Heart right ventricle (tissue), 16 donors: ENCODE results near the gene NPLOC4. TPM values are rescaled to one million over a fixed set of nuclear protein-coding genes. Genes with fewer than 3 reads are reported as not detected.

Experiments used
- ATAC-seq, 8 donors: fragments of 200-7000 bp; cut with Tn5 transposase; one replicate each; pipeline ENCODE4 v1.9.1; 2020; ENCODE audit warnings: mild to moderate bottlenecking in 8 of 8, moderate library complexity in 8 of 8, moderate number of reproducible peaks in 1 of 8
- DNase-seq, 2 donors: peaks; one replicate each; pipeline ENCODE4 v3.0.0-alpha.2; 2020
- H3K27ac ChIP-seq, 10 donors: fragments of 200-600 bp; sonication (generic) in 2 of 10; one replicate each; pipeline versions ENCODE4 v1.5.0 to v1.8.0; 2020 to 2022; ENCODE audit warnings: mild to moderate bottlenecking in 3 of 10
- H3K27me3 ChIP-seq, 7 donors: fragments of 200-600 bp; one replicate each; pipeline ENCODE4 v1.8.0; 2021 to 2022; ENCODE audit warnings: mild to moderate bottlenecking in 2 of 7
- H3K36me3 ChIP-seq, 9 donors: fragments of 200-600 bp; sonication (generic) in 1 of 9; one replicate each; pipeline versions ENCODE4 v1.5.0 to v1.8.0; 2020 to 2022; ENCODE audit warnings: mild to moderate bottlenecking in 2 of 9
- H3K4me1 ChIP-seq, 9 donors: fragments of 200-600 bp; sonication (generic) in 1 of 9; one replicate each; pipeline versions ENCODE4 v1.5.0 to v1.8.0; 2020 to 2022; ENCODE audit warnings: mild to moderate bottlenecking in 4 of 9
- H3K4me3 ChIP-seq, 10 donors: fragments of 200-600 bp; sonication (generic) in 2 of 10; one replicate each; pipeline versions ENCODE4 v1.5.0 to v1.8.0; 2020 to 2022; ENCODE audit warnings: mild to moderate bottlenecking in 7 of 10, moderate library complexity in 2 of 10
- H3K9me3 ChIP-seq, 11 donors: fragments of 200-600 bp in 10 of 11; sonication (generic) in 2 of 11; one replicate each; pipeline versions ENCODE4 v1.5.0 to v1.8.0; 2013 to 2022; ENCODE audit warnings: mild to moderate bottlenecking in 2 of 11, control low read depth in 1 of 11, moderate library complexity in 1 of 11
- WGBS, 2 donors: extraction: QIAGEN DNeasy Blood & Tissue Kit; methylation state at CpG; one replicate each; pipeline ENCODE4 v1.1.7; 2013; ENCODE audit warnings: inconsistent platforms in 1 of 2; 5-methylcytosine and 5-hydroxymethylcytosine counted together
- intact Hi-C, 10 donors: fragments of 100-400 bp; cut with DNase I; formaldehyde crosslinking; loops; one replicate each; pipeline versions ENCODE4 v1.11.1 to v1.14.2; 2022
- long read RNA-seq, 3 donors: library from polyadenylated mRNA; unstranded; transcript quantifications; one replicate each; pipeline ENCODE4 v2.0.0, GENCODE V29; 2020 to 2021
- polyA plus RNA-seq, 2 donors: library from polyadenylated mRNA; stranded (reverse); fragments of 200-250 nt; gene quantifications; one replicate each; pipeline ENCODE4 v1.2.3, GENCODE V29; 2013
- total RNA-seq, 10 donors: library from RNA; stranded (reverse); fragmentation: NEBNext Ultra II Directional in 3 of 10; extraction: Animal tissue kit (Norgen Biotek cat#: 25700) in 3 of 10; gene quantifications; one replicate each; pipeline versions ENCODE4 v1.2.1 to v1.2.4, GENCODE V29; 2021 to 2023
- TF ChIP-seq, protein P1 (sequence below), 9 donors: fragments of 200-600 bp; sonication (generic) in 2 of 9; IDR thresholded peaks; one replicate each; pipeline versions ENCODE4 v1.5.0 to v1.8.0; 2021 to 2022; ENCODE audit warnings: antibody characterized with exemption in 9 of 9, mild to moderate bottlenecking in 5 of 9, moderate library complexity in 1 of 9
- donor health status: Arrhythmogenic right ventricular cardiomyopathy.
- donor health status: ischemic (EF 13 %, LVEDD 7.1; RV severe dilation, severe dysfunction).
- donor health status: healthy with polysubstance abuse.
- donor health status: DM: no; HTN: yes; CAD: no.
- donor health status: DM: no; HTN: no; CAD: no.
- donor health status: ischemic (EF 25% LVEDD 6.9; RV normal size, moderate dysfunction).
- donor health status: ischemic (EF 25% LVEDD 5.7; RV mildly dilated, moderate dysfunction).
- donor health status: healthy.
- donor health status: DM: yes; HTN: yes; CAD: no.
- donor health status: Ischemic cardiomyopathy.
- donor health status: ischemic (EF 35%, LVEDD 5.7; RV mildly dilated, moderate dysfunction).
- donor health status: nonischemic (EF 11% LVEDD 7.7; RV severe dilation, severe dysfunction).
- donor health status: DM: yes; HTN: yes; CAD: no.
- donor health status: PGD.
- donor health status: ischemic (EF 29% LVEDD 5.4; RV normal size, mild dysfunction).
- donor health status: nonischemic (EF 23%, LVEDD 6.1; RV moderate dilation, normal function).

NPLOC4 gene
- total RNA-seq (100 to 1,000 TPM in 5 of 10 donors, 10 to 100 TPM in 5; 85.8 to 115 (median 98.8) TPM), polyA plus RNA-seq (10 to 100 TPM; 30.7 to 40.3 TPM)
- long read RNA-seq, donor 1, full-length matches to known transcripts, result 37 of 131 reads
- long read RNA-seq, donor 1, partial matches to known transcripts, result 10 of 131 reads
- long read RNA-seq, donor 1, other reads (novel, unspliced or antisense), result 84 of 131 reads
- long read RNA-seq, donor 2, full-length matches to known transcripts, result 42 of 125 reads
- long read RNA-seq, donor 2, partial matches to known transcripts, result 10 of 125 reads
- long read RNA-seq, donor 2, other reads (novel, unspliced or antisense), result 73 of 125 reads
- long read RNA-seq, donor 3, full-length matches to known transcripts, result 3 of 107 reads
- long read RNA-seq, donor 3, partial matches to known transcripts, result 11 of 107 reads
- long read RNA-seq, donor 3, other reads (novel, unspliced or antisense), result 93 of 107 reads

DNA sequence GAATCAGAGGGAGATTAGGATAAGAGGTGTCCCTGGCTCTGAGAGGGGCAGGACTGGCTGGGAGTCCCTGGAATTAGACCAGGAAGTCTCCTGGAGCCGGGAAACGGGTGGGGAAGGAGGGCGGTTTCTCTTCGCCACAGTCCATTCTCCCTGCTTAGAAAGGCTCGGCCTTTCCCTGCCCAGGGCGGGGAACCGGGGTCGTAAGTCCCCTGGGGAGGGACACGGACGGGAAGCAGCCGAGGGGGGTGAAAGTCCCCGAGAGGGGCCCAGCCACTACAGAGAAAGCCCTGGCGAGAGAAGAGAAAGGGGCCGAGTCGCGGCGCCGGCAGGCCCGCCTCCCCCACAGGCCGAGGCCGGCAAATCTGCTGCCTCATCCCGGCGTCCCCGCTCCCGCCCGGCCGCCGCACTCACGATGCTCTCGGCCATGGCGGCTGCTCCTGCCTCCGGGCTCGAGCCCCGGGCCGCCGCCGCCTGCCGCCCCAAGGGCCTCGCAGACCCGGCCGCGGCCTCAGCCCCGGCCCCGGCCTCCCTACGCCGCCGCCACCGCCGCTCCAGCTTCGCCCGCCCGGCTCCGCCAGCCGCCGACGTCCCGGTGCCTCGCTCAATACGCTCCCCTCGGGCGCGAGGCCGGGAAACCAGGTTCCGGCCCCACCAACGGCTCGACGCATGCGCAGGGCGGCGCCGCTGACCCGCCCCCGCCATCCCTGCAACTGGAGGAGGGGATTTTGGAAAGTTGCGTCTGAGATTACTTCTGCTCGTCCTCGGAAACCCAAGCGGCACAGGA is at the start of gene NPLOC4, which contains the start of gene TSPAN10:
TSS of gene NPLOC4 (minus strand) at position 608 of the 784 bp plus-strand sequence. CDS start at position 426, 182 bp downstream.
TSS of gene TSPAN10 (plus strand) at position 692 of the 784 bp plus-strand sequence. CDS start 5,217 bp downstream, outside the sequence.
- Histone ChIP-seq H3K4me3 (peak within 1 kb of the TSS; percentile 51 to 99 (median 90)), H3K27me3 (no peaks in the 10 kb centered on the region), H3K9me3 (no peaks in the 10 kb centered on the region), H3K4me1 (peaks cover 6 to 52% (median 34%) of the 10 kb centered on the region in 9 donors), H3K27ac (peak within 1 kb of the TSS; percentile 82 to 99 (median 96)), H3K36me3 (peaks cover 0 to 14% (median 0%) of the 10 kb centered on the region in 9 donors)
- intact Hi-C loops, result loop anchor here in 2 of 10 donors (1.0 to 2.0 kb wide), 2 partner anchors 30 kb away; partner anchors contain the start of genes CCDC137 (in 2 of the 2) and OXLD1 (in 2 of the 2)
- ATAC-seq, result peak; percentile 84 to 94 (median 90)
- WGBS, 2 donors, result 0% methylated on average over 66 to 77 of the region's 77 CpGs
- TF ChIP-seq, protein P1, sequence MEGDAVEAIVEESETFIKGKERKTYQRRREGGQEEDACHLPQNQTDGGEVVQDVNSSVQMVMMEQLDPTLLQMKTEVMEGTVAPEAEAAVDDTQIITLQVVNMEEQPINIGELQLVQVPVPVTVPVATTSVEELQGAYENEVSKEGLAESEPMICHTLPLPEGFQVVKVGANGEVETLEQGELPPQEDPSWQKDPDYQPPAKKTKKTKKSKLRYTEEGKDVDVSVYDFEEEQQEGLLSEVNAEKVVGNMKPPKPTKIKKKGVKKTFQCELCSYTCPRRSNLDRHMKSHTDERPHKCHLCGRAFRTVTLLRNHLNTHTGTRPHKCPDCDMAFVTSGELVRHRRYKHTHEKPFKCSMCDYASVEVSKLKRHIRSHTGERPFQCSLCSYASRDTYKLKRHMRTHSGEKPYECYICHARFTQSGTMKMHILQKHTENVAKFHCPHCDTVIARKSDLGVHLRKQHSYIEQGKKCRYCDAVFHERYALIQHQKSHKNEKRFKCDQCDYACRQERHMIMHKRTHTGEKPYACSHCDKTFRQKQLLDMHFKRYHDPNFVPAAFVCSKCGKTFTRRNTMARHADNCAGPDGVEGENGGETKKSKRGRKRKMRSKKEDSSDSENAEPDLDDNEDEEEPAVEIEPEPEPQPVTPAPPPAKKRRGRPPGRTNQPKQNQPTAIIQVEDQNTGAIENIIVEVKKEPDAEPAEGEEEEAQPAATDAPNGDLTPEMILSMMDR (IDR thresholded peaks at IDR 0.05), result no peak
- DNase-seq, result peak; percentile 80 to 90

DNA sequence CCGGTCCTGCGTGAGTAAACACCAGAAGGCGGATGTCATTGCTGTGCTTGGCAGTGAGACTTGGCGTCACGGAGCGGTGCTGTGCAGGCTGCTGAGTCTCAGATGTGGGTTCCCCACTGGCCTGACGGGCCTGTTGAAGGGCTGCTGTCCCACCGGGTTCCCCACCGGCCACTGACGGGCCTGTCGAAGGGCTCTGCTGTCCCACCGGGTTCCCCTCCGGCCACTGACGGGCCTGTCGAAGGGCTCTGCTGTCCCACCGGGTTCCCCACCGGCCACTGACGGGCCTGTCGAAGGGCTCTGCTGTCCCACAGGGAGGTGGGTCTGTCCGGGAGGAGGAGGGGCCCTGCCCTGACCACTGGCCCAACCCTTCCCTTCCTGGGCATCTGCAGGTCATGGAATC is 49.7 kb upstream of the NPLOC4 start:
- TF ChIP-seq, protein P1 (IDR thresholded peaks at IDR 0.05), result no peak
- intact Hi-C loops, result no loop called here
- no peak overlapping the region for H3K27ac ChIP-seq
- no peaks in the 10 kb centered on the region for H3K9me3 ChIP-seq
- peaks cover 0 to 66% (median 51%) of the 10 kb centered on the region in 9 donors for H3K36me3 ChIP-seq
- H3K4me1 ChIP-seq, result peaks cover 15 to 39% (median 31%) of the 10 kb centered on the region in 9 donors
- no peak overlapping the region for H3K4me3 ChIP-seq
- no peaks in the 10 kb centered on the region for H3K27me3 ChIP-seq
- DNase-seq (no peak), ATAC-seq (no peak)
- 90 to 92% methylated on average over 20 of the region's 20 CpGs for WGBS, 2 donors

DNA sequence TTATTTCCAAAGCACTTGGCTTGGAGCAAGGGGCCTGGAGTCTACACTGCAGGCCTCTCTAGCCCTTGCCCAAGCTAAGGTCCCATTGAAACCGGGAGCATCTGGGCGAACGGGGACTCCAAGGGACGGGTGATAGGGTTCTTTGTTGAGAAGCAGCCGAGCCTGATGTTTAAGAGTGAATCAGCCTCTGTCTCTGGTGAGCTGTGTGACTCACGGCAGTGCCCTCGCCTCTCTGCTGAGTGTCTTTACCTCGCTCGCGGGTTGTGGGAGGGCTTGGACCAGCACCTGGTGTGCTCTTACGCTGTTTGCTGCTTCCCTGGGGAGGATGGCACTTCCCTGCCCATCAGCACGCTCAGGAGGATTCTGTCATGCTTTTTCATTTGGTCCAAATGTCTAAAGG is 48.2 kb upstream of the NPLOC4 start:
- 76 to 82% methylated on average over 12 of the region's 12 CpGs for WGBS, 2 donors

More for the DNA sequence above, 48.2 kb upstream of the NPLOC4 start:
- peak overlapping the region in 4 of 10 donors; percentile 87 to 96 (median 91) for H3K27ac ChIP-seq
- no peaks in the 10 kb centered on the region for H3K9me3 ChIP-seq
- DNase-seq, result no peak
- no peaks in the 10 kb centered on the region for H3K27me3 ChIP-seq
- peaks cover 0 to 64% (median 37%) of the 10 kb centered on the region in 9 donors for H3K36me3 ChIP-seq
- TF ChIP-seq, protein P1 (IDR thresholded peaks at IDR 0.05), result no peak
- H3K4me1 ChIP-seq, result peaks cover 15 to 49% (median 32%) of the 10 kb centered on the region in 9 donors
- ATAC-seq, result no peak
- H3K4me3 ChIP-seq, result peak overlapping the region in 9 of 10 donors; percentile 71 to 100 (median 95)
- intact Hi-C loops, result no loop called here
